NCI-H1105 treated with DMSO at 0.1 percent for 48 hours (cell line): ENCODE results near the gene FILIP1L.

Source experiments
- DNase-seq: peaks from one replicate; lab custom pipeline; 2025; lab: John Stamatoyannopoulos, UW

FILIP1L gene

DNA sequence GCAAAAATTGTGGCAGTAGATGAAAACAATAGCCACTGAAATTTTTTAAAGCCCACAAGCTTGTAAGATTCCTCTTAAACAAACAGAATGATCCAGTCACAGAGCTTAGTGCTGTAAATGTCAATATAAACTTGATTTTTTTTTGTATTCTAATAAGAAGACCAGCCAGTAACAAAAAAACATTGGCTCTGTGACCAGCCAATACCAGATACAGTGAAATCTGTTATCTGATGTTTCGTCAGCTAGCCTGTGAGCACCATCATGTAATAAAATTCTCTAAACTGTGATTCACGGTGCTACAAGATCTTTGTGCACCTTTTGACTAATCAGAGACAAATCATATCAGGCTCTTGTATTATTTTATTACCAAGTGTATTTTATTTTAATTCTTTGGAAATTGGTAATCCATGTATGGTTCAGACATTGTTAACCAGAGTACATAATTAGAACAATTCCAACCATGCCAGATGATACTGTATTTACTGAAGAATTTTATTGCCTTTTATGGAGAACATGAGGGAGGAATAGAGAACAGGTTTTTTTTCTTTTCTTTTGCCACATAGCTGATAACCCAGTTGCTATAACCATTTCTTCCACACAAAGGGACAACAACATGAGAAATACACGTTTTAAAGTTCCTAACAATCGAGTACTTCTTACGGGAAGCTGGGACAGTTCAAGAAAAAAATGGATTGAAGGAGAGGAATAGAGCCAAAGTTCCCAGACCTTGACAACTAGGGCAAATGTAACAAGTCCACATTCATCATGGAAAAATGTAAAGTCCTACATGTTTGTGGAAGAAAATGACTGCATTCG is 71.9 kb downstream of the FILIP1L start:
- no peak for DNase-seq

DNA sequence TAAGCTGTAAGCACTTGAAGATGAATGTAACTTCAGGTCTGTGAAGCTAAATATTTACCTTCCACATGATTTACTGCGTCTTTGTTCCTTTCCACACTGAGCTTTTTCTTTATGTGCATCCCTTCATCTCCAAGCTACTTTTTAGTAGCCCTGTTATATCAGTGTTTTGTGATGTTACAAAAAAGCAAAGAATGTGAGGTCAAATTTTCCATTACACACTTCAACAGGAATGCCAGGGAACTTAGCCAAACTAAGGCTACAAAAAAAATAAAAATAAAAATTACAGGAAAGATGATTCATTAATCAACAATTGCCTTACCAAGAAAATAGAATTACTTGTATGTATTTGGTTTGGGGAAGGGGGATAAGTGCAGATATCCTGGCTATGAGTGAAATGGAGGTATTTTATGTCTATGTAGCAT is 73.0 kb downstream of the FILIP1L start:
- DNase-seq, result no peak

DNA sequence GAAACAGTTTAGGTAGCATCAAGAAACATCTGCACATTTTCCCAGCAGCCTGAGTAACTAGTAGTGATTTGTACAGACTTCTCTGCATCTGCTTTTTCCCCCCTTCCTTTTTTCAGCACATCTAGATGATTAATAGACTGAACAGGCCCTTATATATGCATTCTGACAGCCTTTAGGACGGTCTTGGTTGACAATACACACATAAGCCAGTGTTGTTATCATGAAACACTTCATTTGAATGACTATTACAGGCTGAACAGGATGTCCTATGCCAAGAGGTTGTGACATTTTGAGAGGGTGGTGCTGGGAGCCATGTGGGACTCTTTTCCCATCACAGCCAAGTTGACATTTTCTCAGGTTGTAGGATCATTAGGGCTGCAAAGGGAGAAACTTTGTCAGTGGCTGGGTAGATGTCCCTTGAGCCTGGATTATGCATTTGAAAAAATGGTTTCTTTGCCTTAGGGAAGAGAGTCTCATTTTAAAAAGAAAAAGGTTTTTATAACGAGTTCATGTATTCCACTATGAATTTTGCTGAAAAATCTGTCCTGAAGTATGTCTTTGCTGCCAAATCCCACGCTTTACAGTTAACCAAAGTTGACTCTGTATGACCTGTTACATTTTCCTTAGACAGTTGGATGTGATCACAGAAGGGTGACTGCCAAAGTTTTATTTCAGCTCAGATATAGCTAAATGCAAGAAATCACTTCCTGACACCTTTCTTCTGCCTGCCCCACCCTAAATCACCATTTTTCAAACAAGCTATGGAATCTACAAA is 73.7 kb downstream of the FILIP1L start:
- no peak for DNase-seq

DNA sequence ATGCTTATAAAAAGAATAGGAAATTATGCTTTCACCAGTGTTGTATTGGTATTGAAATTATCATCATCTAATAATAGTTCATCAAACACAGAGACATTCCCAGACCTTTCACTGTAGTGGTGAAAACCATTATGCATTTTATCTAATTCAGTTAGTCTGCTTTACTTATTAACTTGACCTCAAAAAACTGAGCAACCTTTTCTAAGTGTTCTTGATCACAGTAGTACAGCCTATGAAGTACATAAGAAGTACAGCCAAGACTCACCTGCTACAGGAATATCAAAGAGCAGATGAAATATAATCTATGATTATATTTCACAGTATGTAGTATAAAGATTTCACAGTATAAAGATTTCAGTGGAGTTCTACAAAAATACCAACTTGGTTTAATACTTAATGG is 75.2 kb downstream of the FILIP1L start:
- no peak for DNase-seq

DNA sequence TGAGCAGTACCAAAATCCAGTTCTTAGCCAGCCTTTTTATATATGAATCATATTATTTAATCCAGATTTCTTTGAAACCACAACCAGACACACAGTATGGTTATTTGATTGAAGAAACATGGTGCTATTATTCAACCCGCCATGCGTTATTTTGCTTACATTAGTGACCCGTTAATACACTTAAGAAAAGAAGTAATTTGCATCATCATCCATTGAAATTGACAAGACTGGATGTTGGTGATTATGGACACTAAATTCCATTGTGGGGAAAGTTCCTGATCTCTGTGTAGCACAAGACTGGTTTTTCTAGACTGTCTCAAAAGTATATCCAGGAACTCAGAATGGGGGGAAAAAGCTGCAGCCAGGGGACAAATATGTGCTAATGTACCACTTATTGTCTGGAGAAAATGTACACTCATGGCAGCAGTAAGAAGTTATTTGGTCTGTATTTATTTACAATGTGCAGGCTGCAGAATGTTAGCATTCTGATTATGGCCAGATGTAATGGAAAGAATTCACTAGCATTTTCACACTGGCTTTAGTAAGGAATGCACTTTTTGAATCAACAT is 80.3 kb downstream of the FILIP1L start:
- DNase-seq, result no peak

DNA sequence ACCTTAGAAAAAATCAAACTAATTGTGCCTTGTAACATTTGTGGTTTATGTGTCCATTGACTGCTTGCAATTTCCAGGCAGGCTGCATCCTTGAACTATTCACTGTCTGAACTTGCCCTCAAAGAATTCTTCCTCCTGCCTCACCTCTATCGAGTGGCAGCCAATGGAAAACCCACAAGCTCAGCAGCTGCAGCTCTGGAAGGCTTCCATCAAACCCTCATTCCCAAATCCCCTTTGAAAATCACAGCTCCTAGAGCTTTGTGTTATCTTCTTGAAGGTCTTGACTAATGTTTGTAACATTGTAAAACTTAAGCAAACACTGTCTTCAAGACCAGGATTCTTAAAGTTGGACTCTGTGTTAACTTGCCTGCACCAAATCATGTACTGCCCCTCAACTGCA is 81.1 kb downstream of the FILIP1L start:
- peak; percentile 35 for DNase-seq

DNA sequence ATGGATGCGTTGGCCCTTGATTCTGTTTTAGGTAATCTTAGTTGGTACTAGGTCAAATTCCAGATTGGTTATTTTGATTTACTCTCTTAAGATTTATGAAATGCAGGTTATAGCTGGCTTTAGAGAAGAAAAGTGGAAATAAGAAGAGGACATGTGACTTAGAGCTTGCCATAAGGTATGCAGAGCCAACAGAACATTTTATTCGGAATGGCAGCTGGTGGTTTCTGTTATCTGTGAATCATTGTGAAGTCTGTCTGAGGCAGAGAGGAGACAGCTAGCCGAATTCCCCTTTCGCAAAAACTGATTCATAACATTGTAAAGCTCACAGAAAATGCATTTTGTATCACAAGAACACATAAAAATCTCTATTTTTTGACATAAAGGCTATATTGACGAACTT is 82.1 kb downstream of the FILIP1L start:
- no peak for DNase-seq

DNA sequence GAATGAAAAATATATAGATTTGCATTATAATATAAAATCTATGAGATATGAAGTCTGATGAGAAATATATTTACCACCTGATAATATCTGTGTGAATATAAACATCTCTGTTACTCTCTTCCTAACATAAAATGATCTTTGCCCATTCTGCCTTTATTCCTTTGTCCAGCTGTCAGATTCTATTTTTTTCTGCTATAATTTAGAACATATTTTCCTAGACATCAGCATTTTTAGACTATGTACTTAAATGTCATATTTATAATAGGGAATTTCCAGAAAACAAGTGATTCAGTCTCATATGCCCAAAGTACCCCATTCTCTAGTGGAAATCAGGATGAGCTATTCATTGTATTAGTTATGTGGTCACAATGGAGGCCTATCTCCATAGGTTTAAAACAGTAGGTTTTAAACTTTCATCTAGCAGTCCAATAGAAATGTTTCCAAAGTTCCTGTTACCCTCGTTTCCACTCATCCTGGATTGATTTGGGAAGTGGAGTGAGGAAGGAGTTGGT is 83.3 kb downstream of the FILIP1L start:
- no peak for DNase-seq

DNA sequence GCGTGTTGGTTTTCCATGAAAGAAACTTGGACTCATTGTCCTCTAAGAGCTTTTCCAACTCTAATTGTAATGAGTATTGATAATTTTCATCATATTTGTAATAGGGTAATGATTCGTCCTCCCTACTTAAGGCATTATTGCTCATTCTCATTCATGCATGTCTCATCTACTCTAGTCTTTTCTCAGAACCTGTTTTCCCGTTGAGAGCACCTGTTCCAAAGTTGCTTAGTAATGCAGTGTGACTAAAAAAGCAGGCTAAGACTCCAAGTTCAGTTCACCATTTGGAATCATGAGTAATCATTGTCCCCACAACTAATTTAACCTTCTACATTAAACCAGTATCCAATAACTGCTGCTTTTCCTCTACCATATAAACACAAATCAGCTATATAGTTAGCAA is 84.0 kb downstream of the FILIP1L start:
- DNase-seq, result no peak

DNA sequence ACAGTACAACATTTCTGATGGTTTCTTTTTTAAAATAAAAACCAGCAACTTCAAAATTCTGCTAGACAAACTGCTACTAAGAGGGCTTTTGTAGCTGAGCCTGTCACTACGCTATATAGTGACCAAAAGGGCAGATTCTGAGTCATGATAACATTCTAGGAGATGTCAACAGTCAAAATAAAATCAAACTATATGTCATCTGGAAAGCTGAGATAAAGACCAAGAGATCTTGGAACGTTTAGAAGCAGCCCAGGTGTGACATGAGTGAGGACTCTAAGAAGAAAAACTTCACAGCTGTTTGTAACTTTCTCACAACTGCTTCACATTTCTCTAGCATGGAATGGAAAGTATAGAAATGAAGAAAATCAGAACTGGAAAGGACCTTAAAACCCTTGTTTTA is 84.6 kb downstream of the FILIP1L start:
- no peak for DNase-seq

DNA sequence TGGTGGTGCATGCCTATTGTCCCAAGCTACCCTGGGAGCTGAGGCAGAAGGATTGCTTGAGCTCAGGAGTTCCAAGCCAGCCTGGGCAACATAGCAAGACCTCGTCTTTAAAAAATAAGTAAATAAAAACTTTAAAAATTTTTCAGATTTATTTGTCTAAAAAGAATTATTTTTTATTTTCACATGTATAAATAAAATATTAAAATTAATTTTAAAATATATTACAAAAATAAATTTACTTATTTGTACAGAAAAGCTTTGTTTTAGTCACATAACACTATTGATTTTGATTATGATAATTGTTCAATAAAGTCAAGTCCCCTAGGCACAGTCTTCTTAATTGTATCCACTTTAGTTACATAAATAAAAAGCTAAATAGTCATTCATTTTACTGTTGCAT is 85.2 kb downstream of the FILIP1L start:
- no peak for DNase-seq

DNA sequence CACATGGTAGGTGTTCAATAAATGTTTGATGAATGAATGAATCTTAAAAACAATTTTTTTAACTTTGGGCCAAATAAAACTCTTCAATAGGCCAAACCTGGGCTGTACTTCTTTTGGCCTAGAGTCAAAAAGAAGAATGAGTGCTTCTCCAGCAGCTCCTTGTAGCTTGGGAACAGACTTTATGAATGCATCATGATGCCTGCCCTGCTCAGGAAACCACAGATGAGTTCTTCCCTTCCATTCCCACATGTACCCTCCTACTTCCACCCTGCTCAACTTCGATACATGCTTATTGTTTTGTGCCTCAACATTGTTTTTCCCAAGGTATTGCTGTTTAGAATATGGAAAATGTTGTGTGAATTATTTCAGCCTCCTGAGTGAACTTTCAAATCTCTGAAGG is 87.0 kb downstream of the FILIP1L start:
- no peak for DNase-seq

DNA sequence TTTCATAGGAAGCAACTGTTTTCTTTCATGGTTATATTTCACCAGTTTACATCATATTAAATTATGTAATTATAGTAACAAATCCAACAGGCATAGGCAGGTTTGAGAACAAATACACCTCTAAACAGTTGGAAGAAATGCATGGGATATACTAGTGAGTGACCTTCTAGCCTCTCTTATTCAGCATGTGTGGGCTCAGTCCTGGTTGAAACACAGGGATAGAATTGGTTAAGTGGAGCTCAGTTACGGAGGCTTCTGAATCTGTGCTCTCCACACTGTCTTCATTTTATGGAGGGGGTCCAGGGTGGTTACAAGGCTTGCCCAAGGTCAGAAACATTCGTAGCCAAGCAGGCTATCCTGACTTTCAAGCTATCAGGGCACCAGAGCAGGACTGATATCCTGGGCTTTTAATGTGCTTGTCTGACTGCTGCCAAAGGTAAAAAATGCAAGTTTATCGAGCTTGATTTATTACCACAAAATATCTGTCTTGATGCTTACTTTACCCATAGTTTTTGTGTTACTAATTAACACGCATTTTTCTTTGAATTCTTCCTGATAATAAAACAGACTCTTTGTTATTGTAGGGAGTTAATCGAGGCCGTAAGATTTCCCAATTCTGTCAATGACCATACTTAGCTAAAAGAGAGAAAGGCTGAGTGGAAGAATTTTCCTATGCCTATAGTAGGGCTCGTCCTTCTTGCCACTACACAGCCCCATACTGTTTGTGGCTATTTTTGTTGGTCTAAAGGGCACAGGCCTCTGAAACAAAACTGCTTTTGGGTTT is 89.6 kb downstream of the FILIP1L start:
- DNase-seq, result no peak

DNA sequence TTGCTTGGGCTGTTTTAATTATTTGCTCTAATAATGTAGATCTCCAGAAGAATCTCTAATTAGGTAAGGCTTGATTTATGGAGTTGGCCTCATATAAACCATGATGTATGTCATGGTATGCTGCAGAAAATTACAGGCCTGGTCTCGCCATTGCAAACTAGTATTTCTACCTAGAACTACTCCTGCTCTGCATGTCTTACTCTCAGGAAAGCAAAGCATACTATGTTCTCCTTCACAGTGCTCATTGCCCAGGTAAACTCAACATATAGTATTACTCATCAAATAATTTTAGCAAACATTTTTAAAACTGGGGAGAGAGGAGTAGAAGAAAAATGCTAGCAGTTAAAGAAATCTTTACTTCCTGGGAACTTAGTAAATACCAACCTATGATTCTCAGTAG is 90.7 kb downstream of the FILIP1L start:
- DNase-seq, result no peak

DNA sequence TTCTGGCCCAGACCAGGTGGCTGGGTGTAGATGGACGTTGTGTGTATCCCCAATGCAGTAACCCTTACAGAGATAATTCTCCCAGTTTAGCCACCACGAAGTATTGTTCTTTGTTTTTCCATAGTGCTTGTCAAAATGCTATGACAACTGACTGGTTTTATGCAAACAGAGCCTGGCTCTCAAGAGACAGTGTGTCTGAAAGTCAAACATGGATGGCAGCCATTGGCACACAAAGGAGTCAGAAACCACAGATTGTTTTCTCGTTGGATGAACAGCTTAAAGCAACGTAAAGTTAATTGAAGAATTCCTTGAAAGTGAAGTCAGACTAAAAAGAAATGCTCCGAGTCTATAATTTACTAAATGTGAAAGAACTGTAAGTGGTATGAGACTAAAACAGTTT is 91.2 kb downstream of the FILIP1L start:
- DNase-seq, result peak; percentile 17

DNA sequence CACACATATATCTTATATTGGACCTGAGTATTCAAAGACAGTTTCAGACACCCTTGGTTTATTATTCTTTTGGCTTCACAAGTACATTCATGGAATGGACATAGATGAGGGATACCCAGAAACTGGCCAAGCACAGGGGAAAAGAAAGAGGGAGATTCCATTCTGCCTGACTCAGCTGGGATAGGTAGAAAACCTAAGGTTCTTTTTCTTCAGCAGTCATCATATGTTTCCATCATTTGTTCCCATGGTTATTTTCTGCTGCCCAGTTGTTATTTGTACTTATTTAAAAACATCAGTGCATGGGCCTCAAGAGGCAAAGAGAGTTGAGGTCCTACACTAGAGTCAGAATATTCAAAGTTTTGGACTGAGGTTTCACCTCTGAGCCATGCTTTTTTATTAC is 91.8 kb downstream of the FILIP1L start:
- no peak for DNase-seq

DNA sequence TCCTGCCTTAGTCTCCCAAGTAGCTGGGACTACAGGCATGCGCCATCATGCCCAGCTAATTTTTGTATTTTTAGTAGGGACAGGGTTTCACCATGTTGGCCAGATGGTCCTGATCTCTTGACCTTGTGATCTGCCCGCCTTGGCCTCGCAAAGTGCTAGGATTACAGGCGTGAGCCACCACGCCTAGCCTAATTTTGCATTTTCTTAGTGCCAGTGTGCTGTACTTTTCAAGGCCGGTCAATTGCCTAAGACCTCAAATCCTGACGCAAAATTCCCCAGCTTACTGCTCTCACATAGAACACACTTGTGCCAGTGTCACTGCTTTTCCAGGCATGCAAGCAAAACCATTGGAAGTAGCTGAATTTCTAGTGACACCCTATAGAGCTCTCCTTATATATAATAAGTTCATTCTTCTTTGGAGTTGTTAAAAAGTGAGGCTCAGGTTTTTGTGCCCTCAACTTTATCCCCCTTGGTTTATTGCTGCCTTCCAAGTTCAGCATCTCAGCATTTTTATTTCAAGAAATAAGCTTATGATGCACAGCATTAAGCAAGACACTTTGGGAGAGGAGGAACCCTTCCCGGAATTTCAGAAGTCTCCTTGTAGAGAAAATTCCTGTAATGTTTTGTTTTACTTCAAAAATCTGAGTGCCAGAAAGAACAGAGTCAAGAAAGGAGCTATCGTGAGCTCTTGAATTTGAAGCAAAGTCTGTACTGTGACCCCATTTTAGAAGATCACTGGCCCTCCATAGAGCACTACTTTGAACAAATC is 93.2 kb downstream of the FILIP1L start:
- DNase-seq, result no peak

DNA sequence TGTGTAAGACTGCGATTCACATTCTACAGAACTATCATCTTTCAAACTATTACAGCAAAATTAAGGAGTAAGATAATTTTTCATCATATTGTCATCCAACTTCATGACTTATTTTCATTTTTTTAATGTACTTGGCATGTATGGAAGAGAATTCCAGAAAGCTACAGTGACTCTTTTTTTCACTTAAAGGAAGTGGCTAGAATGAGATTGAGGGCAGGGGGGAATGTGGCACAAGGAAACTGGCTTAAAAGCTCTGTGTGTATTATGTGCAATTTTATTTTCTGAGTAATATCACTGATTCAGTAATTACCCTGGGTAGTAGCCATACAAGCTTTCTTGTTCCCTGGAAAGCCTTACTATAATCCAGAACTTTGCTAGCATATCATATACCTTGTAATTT is 94.6 kb downstream of the FILIP1L start:
- no peak for DNase-seq

DNA sequence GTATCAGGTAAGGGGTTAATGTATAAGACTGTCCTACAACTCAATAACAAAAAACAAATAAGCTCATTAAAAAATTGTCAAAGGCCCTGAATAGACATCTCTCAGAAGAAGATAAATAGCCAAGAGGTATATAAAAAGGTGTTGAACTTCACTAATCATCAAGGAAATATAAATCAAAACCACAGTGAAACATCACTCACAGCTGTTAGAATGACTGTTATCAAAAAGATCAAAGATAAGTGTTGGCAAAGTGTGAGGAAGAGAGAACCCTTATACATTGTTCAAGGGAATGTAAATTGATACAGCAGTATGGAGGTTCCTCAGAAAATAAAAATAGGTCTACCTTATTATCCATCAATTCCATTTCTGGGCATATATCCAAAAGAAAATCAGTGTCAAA is 95.5 kb downstream of the FILIP1L start:
- DNase-seq, result no peak

DNA sequence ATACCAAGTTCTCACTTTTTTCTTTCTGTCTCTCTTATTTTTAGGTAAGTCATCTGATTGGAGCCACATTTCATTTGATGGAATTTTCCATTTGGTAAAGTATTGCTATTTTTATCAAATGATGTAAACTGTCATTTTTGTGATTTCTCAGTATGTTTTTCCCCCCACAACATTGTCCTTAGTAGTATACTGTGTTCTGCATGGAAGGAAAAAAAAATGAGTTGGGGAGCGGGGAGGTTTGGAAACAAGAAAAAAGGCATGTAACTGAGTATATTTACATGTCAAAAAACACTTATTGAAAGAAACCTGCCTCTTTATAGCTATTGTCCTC is 104.2 kb downstream of the FILIP1L start:
- DNase-seq, result no peak

DNA sequence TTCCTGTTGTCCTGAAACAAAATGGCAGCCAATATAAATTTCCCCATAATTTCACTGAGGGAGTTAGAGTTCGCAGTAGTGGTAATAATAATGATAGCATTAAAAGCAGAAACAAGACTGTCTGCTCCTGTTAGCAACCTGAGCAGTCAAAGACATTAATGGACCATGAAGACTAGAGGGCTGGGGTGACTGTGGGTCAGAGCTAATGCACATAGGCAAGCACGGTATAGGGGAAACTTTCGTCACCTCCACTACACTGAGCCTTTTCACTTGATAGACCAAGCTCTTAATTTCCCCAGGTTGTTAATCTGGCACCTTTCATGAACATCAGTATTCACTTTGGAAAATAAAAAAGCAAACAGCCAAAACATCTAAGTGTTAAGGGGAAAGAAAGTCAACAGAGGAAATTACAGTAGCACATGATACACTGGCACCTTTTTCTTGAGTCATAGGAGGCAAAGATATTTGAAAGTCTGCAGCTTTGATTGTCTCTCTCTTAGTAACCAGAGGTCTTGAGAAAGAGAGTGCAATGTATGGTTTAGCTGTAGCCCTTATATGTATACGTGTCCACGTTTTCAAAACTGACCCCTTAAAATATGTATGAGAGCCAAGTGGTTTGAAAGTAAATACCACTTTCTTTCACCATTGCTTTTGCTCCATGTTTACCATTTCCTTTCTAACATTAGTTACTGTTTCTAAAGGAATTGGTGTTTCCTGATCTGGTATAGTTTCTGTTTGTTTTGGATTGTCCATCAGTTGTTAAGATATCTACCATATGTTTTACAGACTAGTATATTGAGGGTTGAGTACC is 104.8 kb downstream of the FILIP1L start:
- no peak for DNase-seq
